ENCODE measurements around the gene IRF3. TPM values are rescaled to one million over a fixed set of nuclear protein-coding genes. Genes with fewer than 3 reads are reported as not detected.

The IRF3 gene
- total and polyA plus RNA-seq, 2 of the 4 experiments (the other 2 are of a cell fraction), result 39.6 to 65.2 TPM

GRCh38 chr19:49641688-49642491, 23.8 kb downstream of the IRF3 start, which contains the start of gene SCAF1 (continued):
- TF ChIP-seq CTCF (conservative IDR thresholded peaks at IDR 0.05; ENCODE audit: low read depth, low read length) (no peak), CHD1 (IDR thresholded peaks at IDR 0.05; ENCODE audit: low read depth, low read length) (no peak), CEBPB (IDR thresholded peaks at IDR 0.05; ENCODE audit: low read depth, low read length) (peak; percentile 90)

Measured in IMR-90 (cell line).